B cell (primary cell): Measurements from ENCODE around the gene GTF3C5. TPM values are rescaled to one million over a fixed set of nuclear protein-coding genes. Genes with fewer than 3 reads are reported as not detected.
"Not testable (repeated sequence)": the region's sequence is repeated elsewhere in the genome, so short reads cannot be mapped to it uniquely, and the experiment has no call there.

Source experiments
- ATAC-seq: fragments of 200-7000 bp; cut with Tn5 transposase; one replicate; pipeline ENCODE4 v1.10.0; 2021; ENCODE audit warnings: low read depth, mild to moderate bottlenecking, moderate number of reproducible peaks, moderate library complexity
- CTCF ChIA-PET: fragments of 350-600 bp; sonication (Branson Sonifier 250); formaldehyde crosslinking; loops from one replicate; lab custom pipeline; 2021; ENCODE audit warnings: antibody characterized with exemption, inconsistent platforms; lab: Charles Lee
- POLR2A ChIA-PET: fragments of 350-600 bp; sonication (Branson Sonifier 250); formaldehyde crosslinking; loops from one replicate; lab custom pipeline; 2021; ENCODE audit warnings: antibody characterized with exemption; lab: Charles Lee
- DNase-seq: peaks from one replicate; pipeline ENCODE4 v3.0.0; 2013
- H2AFZ ChIP-seq: 2 replicates; pipeline ENCODE4 v1.6.1; 2012; ENCODE audit warnings: mild to moderate bottlenecking, low read depth, low read length; ENCODE audit not compliant: insufficient read depth, poor library complexity, severe bottlenecking
- H3K27ac ChIP-seq, 2 donors: 1 replicate in 1 of 2; 2 replicates in 1 of 2; pipeline ENCODE4 v1.5.1; 2012 to 2013; ENCODE audit warnings: low read length in 2 of 2, mild to moderate bottlenecking in 2 of 2, moderate library complexity in 1 of 2
- H3K27me3 ChIP-seq, 4 experiments: fragments of 200-600 bp in 1 of 4; sonication (generic) in 1 of 4; replicated peaks in 1 of 4; 1 replicate in 2 of 4; 2 replicates in 2 of 4; pipeline versions ENCODE4 v1.6.1 to v1.7.0; 2013 to 2016; ENCODE audit warnings: low read length in 3 of 4, mild to moderate bottlenecking in 2 of 4, mixed read lengths in 1 of 4, moderate library complexity in 1 of 4; ENCODE audit not compliant: insufficient read depth in 4 of 4, control insufficient read depth in 3 of 4; ENCODE audit errors: control extremely low read depth in 1 of 4
- H3K36me3 ChIP-seq, 2 experiments: replicated peaks in 1 of 2; 1 replicate in 1 of 2; 2 replicates in 1 of 2; pipeline versions ENCODE4 v1.6.1 to v1.7.1; 2013; ENCODE audit warnings: low read length in 1 of 2; ENCODE audit not compliant: insufficient read depth in 2 of 2, control insufficient read depth in 1 of 2; ENCODE audit errors: control extremely low read depth in 1 of 2, extremely low read depth in 1 of 2
- H3K4me1 ChIP-seq, 2 donors: fragments of 200-600 bp in 1 of 2; sonication (generic) in 1 of 2; 1 replicate in 1 of 2; 2 replicates in 1 of 2; pipeline versions ENCODE4 v1.5.1 to v1.6.1; 2013 to 2017; ENCODE audit warnings: low read length in 2 of 2; ENCODE audit not compliant: control insufficient read depth in 2 of 2, insufficient read depth in 2 of 2
- H3K4me2 ChIP-seq: replicated peaks from 2 replicates; pipeline ENCODE3; 2012; ENCODE audit warnings: mild to moderate bottlenecking, low read depth, low read length; ENCODE audit not compliant: poor library complexity, severe bottlenecking
- H3K4me3 ChIP-seq, 5 experiments: fragments of 200-600 bp in 1 of 5; sonication (generic) in 1 of 5; 1 replicate in 3 of 5; 2 replicates in 2 of 5; pipeline versions ENCODE4 v1.5.1 to v1.7.0; 2011 to 2016; ENCODE audit warnings: low read length in 4 of 5, mild to moderate bottlenecking in 4 of 5, low read depth in 2 of 5, control low read depth in 1 of 5, moderate library complexity in 1 of 5; ENCODE audit not compliant: insufficient read depth in 1 of 5; ENCODE audit errors: control extremely low read depth in 1 of 5, extremely low read depth in 1 of 5
- H3K79me2 ChIP-seq: fragments of 200-600 bp; sonication (generic); one replicate; pipeline ENCODE4 v1.6.0; 2016; ENCODE audit warnings: low read length; ENCODE audit not compliant: control insufficient read depth, insufficient read depth
- H3K9ac ChIP-seq: fragments of 200-600 bp; sonication (generic); 2 replicates; pipeline ENCODE4 v1.6.1; 2017; ENCODE audit warnings: mild to moderate bottlenecking, low read length, moderate library complexity
- H3K9me3 ChIP-seq, 3 donors: one replicate each; pipeline versions ENCODE4 v1.6.1 to v1.7.1; 2013; ENCODE audit warnings: low read length in 2 of 3; ENCODE audit not compliant: control insufficient read depth in 2 of 3, insufficient read depth in 1 of 3; ENCODE audit errors: control extremely low read depth in 1 of 3
- H4K20me1 ChIP-seq: 2 replicates; pipeline ENCODE4 v1.6.0; 2012; ENCODE audit warnings: mild to moderate bottlenecking, low read length; ENCODE audit not compliant: insufficient read depth, control insufficient read depth, poor library complexity, severe bottlenecking
- H3K27ac Mint-ChIP-seq: one replicate; pipeline ENCODE4 v1.8.0; 2021; ENCODE audit warnings: mixed read lengths
- H3K27me3 Mint-ChIP-seq: one replicate; pipeline ENCODE4 v1.8.0; 2021; ENCODE audit warnings: mixed read lengths
- H3K4me1 Mint-ChIP-seq: one replicate; pipeline ENCODE4 v1.8.0; 2021; ENCODE audit warnings: mixed read lengths
- H3K4me3 Mint-ChIP-seq: one replicate; pipeline ENCODE4 v1.8.0; 2021; ENCODE audit warnings: mixed read lengths
- H3K9me3 Mint-ChIP-seq: one replicate; pipeline ENCODE4 v1.8.0; 2022; ENCODE audit warnings: mixed read lengths; ENCODE audit not compliant: insufficient read depth
- WGBS: methylation state at CpG from one replicate; pipeline ENCODE4 v1.1.5; 2013; ENCODE audit warnings: missing lambda C conversion rate; ENCODE audit not compliant: insufficient coverage; 5-methylcytosine and 5-hydroxymethylcytosine counted together
- intact Hi-C: fragments of 100-400 bp; cut with micrococcal nuclease; formaldehyde crosslinking; loops from one replicate; pipeline ENCODE4 v1.10.0; 2022
- polyA plus RNA-seq: library from polyadenylated mRNA; depleted of rRNA; stranded (reverse); fragments of >200 nt; gene quantifications from 2 replicates; pipeline ENCODE4 v1.2.3, GENCODE V29; 2012
- total RNA-seq, 2 donors: library from RNA; stranded (reverse); fragments of 120-200 nt in 1 of 2; gene quantifications; 1 replicate in 1 of 2; 2 replicates in 1 of 2; pipeline versions ENCODE4 v1.2.3 to v1.2.4, GENCODE V29; 2013 to 2022

Gene GTF3C5
- total and polyA plus RNA-seq, 2 donors (not counting 1 experiment from before 2014, with no cell fraction given): 80.5 to 91.2 TPM

DNA sequence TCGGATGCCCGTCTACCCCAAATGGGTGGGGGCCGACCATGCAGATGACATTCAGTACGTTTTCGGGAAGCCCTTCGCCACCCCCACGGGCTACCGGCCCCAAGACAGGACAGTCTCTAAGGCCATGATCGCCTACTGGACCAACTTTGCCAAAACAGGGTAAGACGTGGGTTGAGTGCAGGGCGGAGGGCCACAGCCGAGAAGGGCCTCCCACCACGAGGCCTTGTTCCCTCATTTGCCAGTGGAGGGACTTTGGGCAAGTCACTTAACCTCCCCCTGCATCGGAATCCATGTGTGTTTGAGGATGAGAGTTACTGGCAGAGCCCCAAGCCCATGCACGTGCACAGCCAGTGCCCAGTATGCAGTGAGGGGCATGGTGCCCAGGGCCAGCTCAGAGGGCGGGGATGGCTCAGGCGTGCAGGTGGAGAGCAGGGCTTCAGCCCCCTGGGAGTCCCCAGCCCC is 39.7 kb downstream of the GTF3C5 start:
- H3K4me3 ChIP-seq, H3K4me1 ChIP-seq, H3K9me3 ChIP-seq, CTCF ChIA-PET, H3K4me1 Mint-ChIP-seq, H2AFZ ChIP-seq, H3K9me3 Mint-ChIP-seq, H3K27ac ChIP-seq, H3K27me3 Mint-ChIP-seq, DNase-seq, ATAC-seq, H3K9ac ChIP-seq, intact Hi-C loops, H3K4me2 ChIP-seq, H3K36me3 ChIP-seq, H3K79me2 ChIP-seq, POLR2A ChIA-PET, H3K27ac Mint-ChIP-seq, H3K4me3 Mint-ChIP-seq, H3K27me3 ChIP-seq, H4K20me1 ChIP-seq: not testable (repeated sequence)
- 97% methylated on average over 16 of the region's 17 CpGs for WGBS

DNA sequence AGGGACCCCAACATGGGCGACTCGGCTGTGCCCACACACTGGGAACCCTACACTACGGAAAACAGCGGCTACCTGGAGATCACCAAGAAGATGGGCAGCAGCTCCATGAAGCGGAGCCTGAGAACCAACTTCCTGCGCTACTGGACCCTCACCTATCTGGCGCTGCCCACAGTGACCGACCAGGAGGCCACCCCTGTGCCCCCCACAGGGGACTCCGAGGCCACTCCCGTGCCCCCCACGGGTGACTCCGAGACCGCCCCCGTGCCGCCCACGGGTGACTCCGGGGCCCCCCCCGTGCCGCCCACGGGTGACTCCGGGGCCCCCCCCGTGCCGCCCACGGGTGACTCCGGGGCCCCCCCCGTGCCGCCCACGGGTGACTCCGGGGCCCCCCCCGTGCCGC is 40.2 kb downstream of the GTF3C5 start:
- H3K9me3 Mint-ChIP-seq, intact Hi-C loops, H2AFZ ChIP-seq, H3K27me3 ChIP-seq, ATAC-seq, H3K9ac ChIP-seq, DNase-seq, H3K4me3 Mint-ChIP-seq, POLR2A ChIA-PET, H3K4me1 Mint-ChIP-seq, H4K20me1 ChIP-seq, H3K27ac ChIP-seq, H3K36me3 ChIP-seq, H3K9me3 ChIP-seq, H3K27ac Mint-ChIP-seq, H3K4me1 ChIP-seq, H3K4me2 ChIP-seq, H3K27me3 Mint-ChIP-seq, CTCF ChIA-PET, H3K79me2 ChIP-seq, H3K4me3 ChIP-seq: not testable (repeated sequence)
- WGBS: 100% methylated on average over 2 of the region's 31 CpGs
